Embryonic facial prominence (tissue), 1 donor: ENCODE measurements around the gene SPHK2.
"Not testable (repeated sequence)": the region's sequence is repeated elsewhere in the genome, so short reads cannot be mapped to it uniquely, and the experiment has no call there.

ENCODE experiments used
- DNase-seq: peaks from one replicate; pipeline ENCODE4 v3.0.0-alpha.2; 2016; ENCODE audit errors: extremely low spot score

SPHK2 gene

GRCh38 chr19:48624791-48625723 lies 5.8 kb downstream of the SPHK2 start:
- no peak for DNase-seq

DNA sequence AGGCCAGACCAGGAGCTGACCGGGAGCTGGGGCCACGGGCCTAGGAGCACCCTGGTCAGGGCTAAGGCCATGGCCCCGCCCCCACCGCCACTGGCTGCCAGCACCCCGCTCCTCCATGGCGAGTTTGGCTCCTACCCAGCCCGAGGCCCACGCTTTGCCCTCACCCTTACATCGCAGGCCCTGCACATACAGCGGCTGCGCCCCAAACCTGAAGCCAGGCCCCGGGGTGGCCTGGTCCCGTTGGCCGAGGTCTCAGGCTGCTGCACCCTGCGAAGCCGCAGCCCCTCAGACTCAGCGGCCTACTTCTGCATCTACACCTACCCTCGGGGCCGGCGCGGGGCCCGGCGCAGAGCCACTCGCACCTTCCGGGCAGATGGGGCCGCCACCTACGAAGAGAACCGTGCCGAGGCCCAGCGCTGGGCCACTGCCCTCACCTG lies 6.6 kb downstream of the SPHK2 start:
- DNase-seq = no peak

GRCh38 chr19:48627201-48627864 lies 8.0 kb downstream of the SPHK2 start:
- DNase-seq = no peak

- DNase-seq = no peak
Measured at GRCh38 chr19:48627865-48628314, 8.6 kb downstream of the SPHK2 start.

DNA sequence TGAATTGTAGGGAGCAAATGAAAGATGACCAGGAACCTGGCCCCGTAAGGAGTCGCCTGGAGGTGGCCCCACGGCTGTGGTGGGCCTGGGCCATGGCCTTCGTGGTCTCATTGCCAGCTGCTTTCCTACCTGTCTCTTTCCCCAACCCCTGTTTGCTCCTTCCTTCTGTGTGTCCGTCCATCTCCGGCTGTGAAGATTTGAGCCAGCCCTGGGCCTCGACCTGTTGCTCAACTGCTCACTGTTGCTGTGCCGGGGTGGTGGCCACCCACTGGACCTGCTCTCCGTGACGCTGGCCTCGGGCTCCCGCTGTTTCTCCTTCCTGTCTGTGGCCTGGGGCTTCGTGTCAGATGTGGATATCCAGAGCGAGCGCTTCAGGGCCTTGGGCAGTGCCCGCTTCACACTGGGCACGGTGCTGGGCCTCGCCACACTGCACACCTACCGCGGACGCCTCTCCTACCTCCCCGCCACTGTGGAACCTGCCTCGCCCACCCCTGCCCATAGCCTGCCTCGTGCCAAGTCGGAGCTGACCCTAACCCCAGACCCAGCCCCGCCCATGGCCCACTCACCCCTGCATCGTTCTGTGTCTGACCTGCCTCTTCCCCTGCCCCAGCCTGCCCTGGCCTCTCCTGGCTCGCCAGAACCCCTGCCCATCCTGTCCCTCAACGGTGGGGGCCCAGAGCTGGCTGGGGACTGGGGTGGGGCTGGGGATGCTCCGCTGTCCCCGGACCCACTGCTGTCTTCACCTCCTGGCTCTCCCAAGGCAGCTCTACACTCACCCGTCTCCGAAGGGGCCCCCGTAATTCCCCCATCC lies 9.4 kb downstream of the SPHK2 start:
- no peak for DNase-seq

GRCh38 chr19:48629297-48629598 lies 9.9 kb downstream of the SPHK2 start:
- DNase-seq = no peak

DNA sequence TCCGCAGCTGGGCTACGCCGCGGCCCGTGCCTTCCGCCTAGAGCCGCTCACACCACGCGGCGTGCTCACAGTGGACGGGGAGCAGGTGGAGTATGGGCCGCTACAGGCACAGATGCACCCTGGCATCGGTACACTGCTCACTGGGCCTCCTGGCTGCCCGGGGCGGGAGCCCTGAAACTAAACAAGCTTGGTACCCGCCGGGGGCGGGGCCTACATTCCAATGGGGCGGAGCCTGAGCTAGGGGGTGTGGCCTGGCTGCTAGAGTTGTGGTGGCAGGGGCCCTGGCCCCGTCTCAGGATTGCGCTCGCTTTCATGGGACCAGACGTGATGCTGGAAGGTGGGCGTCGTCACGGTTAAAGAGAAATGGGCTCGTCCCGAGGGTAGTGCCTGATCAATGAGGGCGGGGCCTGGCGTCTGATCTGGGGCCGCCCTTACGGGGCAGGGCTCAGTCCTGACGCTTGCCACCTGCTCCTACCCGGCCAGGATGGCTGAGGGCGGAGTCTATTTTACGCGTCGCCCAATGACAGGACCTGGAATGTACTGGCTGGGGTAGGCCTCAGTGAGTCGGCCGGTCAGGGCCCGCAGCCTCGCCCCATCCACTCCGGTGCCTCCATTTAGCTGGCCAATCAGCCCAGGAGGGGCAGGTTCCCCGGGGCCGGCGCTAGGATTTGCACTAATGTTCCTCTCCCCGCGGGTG lies 10.4 kb downstream of the SPHK2 start:
- no peak for DNase-seq

DNA sequence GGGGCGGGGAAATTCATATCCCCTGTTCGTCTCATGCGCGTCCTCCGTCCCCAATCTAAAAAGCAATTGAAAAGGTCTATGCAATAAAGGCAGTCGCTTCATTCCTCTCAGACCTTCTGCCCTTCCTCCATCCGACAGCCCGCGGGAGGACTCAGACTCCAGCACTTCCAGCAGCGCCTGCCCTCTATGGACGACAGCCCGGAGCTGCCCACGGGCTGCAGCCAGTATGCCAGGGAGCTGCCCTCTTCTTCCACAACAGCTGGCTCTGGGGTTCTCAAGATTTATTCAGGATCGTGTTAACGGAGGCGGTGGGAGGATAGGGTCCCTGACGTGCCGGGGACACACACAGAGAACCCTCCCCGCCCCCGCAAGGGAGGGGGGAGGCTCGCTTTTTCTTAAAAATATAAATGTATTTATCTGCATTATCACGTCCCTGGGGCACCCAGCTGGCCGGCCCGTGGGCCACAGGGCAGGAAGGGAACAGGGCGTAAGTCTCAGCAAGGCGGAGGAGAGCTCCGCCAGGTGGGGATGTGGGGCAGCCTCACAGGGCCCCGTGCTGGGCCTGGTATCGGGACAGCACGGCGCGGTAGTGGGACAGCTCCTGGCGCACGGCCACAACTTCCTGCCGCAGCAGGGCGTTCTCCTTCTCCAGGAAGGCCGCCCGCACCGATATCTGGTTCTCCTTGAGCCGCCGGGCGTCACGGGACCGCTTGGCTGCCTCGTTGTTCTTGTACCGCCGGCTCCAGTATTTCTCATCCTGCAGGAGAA lies 11.2 kb downstream of the SPHK2 start:
- no peak for DNase-seq

DNA sequence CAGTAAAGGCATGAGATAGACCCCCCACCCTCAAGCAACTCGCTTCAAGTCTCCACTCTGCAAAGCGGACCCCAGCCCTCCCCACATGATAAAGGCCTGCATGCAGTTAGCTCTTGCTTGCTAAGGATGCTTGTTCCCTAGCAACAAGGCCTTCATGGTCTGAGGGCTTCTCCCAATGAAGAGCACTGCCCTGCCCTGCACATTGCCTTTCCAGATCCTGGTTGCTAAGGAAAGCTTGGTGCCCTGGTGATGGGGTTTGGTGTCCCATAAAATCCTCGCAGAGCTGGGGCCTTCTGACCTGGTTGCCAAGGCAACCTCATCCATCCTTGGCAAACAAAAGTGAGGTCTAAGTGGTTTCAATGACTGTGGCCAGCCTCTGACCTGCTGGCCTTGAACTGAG lies 11.9 kb downstream of the SPHK2 start:
- no peak for DNase-seq

DNA sequence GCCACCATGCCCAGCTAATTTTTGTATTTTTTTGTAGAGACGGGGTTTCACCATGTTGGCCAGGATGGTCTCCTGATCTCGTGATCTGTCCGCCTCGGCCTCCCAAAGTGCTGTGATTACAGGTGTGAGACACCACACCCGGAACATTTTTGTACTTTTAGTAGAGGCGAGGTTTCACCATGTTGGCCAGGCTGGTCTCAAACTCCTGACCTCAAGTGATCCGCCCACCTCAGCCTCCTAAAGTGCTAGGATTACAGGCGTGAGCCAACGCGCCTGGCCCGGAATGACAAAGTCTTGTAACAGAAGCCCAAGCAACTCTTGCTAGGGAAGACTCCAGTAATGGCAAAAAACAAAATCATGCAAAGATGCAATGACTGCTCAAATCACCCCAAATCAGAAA lies 13.0 kb downstream of the SPHK2 start:
- DNase-seq = not testable (repeated sequence)

- no peak for DNase-seq
Measured at GRCh38 chr19:48632692-48633147, 13.4 kb downstream of the SPHK2 start.

DNA sequence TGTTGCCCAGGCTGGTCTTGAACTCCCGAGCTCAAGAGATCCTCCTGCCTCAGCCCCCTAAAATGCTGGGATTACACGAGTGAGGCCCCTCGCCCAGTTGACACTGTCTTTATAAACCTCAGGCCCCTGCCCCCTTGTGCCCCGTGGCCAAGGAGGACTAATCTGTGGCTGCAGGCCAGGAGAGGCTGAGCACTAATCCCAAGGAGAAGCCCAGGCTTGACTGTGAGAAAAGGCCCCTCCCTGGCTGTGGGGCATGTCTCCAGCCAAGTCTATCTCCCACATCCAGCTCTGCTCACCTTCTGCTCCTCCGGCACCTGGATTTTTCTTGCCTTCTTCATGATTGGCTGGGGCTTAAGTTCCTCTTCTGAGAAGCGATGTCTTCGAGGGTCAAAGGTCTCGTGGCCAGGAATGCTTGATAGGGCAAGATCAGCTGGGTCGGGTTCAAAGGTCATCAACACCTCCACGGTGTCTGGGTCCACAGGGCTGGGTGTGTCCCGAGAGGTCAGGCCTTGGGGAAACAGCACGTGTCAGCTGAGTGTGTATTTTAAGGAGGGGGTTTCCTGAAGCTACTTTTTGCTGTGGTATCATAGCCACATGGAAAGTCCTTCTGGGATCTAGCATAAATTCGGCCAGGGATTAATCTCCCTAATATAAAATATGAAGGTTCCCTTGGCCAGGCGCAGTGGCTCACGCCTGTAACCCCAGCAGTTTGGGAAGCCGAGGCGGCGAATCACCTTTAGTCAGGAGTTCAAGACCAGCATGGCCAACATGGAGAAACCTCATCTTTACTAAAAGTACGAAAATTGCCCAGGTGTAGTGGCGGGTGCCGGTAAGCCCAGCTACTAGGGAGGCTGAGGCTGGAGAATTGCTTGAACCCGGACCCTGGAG lies 14.1 kb downstream of the SPHK2 start:
- no peak for DNase-seq

DNA sequence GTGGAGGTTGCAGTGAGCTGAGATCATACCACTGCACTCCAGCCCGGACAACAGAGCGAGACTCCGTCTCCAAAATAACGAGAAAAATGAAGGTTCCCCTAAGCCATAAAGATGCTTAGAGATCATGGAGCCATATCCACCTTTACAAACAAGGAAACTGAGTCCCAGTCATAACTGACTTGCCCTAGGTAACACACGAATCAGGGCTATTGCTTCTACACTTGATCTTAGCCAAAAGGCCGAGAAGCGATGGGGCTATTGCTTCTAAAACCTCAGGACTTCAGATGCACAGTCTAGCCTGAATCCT lies 14.7 kb downstream of the SPHK2 start:
- no peak for DNase-seq

- peak; percentile 85 for DNase-seq
Measured at GRCh38 chr19:48634424-48635262, 15.3 kb downstream of the SPHK2 start.

GRCh38 chr19:48635263-48635965 lies 16.1 kb downstream of the SPHK2 start:
- no peak for DNase-seq

DNA sequence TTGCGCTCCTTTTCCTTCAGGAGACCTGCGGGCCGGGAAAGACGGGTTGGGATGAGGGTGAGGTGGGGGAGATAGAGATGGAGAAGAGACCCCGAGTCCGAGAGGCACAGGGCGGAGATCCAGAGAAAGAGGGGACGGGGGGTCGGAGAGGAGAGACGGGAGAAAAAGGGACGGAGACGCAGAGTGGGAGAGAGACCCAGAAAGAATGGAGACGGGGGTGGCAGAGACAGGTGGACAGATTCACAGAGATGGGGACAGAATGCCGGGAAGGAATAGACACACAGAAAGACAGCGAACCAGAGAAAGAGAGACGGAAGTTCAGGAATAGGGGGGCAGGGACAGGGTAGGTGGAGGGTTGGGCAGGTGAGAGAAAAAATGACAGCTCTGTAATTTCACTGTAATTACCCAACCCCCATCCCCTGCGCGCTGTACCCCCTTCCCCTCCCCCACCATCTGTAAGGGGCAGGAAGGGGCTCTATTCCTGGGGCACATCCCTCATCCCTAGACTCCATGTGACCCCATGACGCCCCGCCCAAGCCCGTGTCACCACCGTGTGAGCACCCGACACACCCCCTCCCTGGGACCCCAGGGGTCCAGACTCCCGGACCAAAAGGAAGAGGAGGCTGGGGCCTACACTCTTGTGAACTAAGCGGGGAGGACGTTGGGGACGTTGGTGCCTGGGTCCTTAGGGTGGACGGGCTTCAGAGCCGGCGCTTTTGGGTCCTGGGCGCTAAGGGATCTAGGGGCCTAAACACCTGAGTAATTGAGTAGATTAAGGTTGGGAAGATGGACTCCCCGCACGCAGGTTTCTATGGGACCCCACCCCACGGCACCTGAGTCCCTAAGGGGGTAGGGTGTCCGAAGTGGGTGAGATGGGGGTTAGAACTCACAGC lies 16.9 kb downstream of the SPHK2 start:
- DNase-seq = no peak

DNA sequence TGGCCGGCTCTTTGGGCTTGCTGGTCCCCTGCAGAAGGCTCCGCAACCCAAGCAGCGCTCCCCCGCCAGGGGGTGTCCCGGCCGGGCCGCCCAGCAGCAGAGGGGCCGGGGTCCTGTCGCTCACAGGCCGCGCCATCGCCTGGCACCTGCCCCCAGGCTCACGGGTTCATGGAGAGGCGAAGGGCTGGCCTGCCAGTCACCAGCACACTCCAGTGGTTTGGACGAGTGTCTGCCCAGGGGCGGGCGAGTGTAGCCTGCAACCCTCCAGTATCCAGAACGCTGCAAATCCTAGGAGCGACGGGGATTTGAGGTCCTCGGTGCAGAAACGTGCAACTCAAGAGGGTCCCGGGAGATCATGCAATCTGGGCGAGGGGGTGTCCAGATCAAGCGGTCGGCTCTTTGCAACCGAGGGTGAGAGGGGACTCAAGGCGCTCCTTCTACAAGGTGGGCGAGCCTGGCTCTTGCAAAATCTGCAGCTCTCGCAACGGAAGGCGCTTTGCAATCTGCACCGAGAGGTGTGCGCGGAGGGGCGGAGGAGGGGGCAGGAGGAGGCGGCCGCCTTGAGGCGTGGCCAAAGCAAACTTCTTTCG lies 17.6 kb downstream of the SPHK2 start, which contains the start of gene DBP:
DBP (minus strand) TSS at position 521 of the 590 bp plus-strand sequence; CDS start at position 136, 385 bp downstream.
- no peak for DNase-seq
